WERI-Rb-1 (cell line): ENCODE measurements around the gene CDH7.

Source experiments
- DNase-seq: peaks from one replicate; pipeline ENCODE4 v3.0.0-alpha.2; 2020
- H3K27ac ChIP-seq: fragments of 250-450 bp; sonication (Bioruptor Pico); 2 replicates; pipeline ENCODE4 v1.5.1; 2020; ENCODE audit warnings: mild to moderate bottlenecking, moderate library complexity
- H3K27me3 ChIP-seq: fragments of 250-450 bp; sonication (Bioruptor Pico); 2 replicates; pipeline ENCODE4 v1.5.1; 2021; ENCODE audit warnings: mild to moderate bottlenecking, low read depth, moderate library complexity; ENCODE audit not compliant: insufficient read depth, severe bottlenecking
- H3K36me3 ChIP-seq: fragments of 250-450 bp; sonication (Bioruptor Pico); 2 replicates; pipeline ENCODE4 v1.5.1; 2020; ENCODE audit warnings: mild to moderate bottlenecking, moderate library complexity
- H3K4me3 ChIP-seq: 2 replicates; pipeline ENCODE4 v1.5.1; 2011; ENCODE audit warnings: low read depth, mild to moderate bottlenecking, control low read depth, low read length
- H3K9me3 ChIP-seq: fragments of 250-450 bp; sonication (Bioruptor Pico); 2 replicates; pipeline ENCODE4 v1.5.1; 2021; ENCODE audit warnings: mild to moderate bottlenecking, moderate library complexity; ENCODE audit not compliant: severe bottlenecking
- CTCF ChIP-seq: IDR thresholded peaks from 2 replicates; pipeline ENCODE4 v1.5.1; 2011; ENCODE audit warnings: low read depth, mild to moderate bottlenecking, control low read depth, inconsistent platforms, low read length

Gene CDH7

GRCh38 chr18:65876310-65876709, 125.5 kb downstream of the CDH7 start:
- H3K9me3 ChIP-seq: no peaks in the 10 kb centered on the region
- no peaks in the 10 kb centered on the region for H3K27me3 ChIP-seq
- H3K4me3 ChIP-seq: no peak overlapping the region
- no peak for DNase-seq
- TF ChIP-seq CTCF: no peak
- H3K27ac ChIP-seq: no peak overlapping the region
- H3K36me3 ChIP-seq: no peaks in the 10 kb centered on the region

- H3K27me3 ChIP-seq: no peaks in the 10 kb centered on the region
- H3K27ac ChIP-seq: no peak overlapping the region
- no peaks in the 10 kb centered on the region for H3K36me3 ChIP-seq
- no peak for DNase-seq
- no peak for TF ChIP-seq CTCF
- no peaks in the 10 kb centered on the region for H3K9me3 ChIP-seq
- H3K4me3 ChIP-seq: no peak overlapping the region
Measured at GRCh38 chr18:65897292-65897691, 146.5 kb downstream of the CDH7 start.

GRCh38 chr18:65901522-65901921, 150.7 kb downstream of the CDH7 start:
- Histone ChIP-seq H3K4me3 (no peak overlapping the region), H3K36me3 (no peaks in the 10 kb centered on the region), H3K27me3 (no peaks in the 10 kb centered on the region), H3K9me3 (no peaks in the 10 kb centered on the region), H3K27ac (no peak overlapping the region)
- TF ChIP-seq CTCF: no peak
- DNase-seq: no peak

- H3K4me3 ChIP-seq: no peak overlapping the region
- TF ChIP-seq CTCF: no peak
- H3K9me3 ChIP-seq: no peaks in the 10 kb centered on the region
- DNase-seq: no peak
- no peaks in the 10 kb centered on the region for H3K27me3 ChIP-seq
- no peak overlapping the region for H3K27ac ChIP-seq
- no peaks in the 10 kb centered on the region for H3K36me3 ChIP-seq
Measured at GRCh38 chr18:65906621-65907034, 155.8 kb downstream of the CDH7 start.

GRCh38 chr18:65907281-65907680, 156.5 kb downstream of the CDH7 start:
- no peaks in the 10 kb centered on the region for H3K27me3 ChIP-seq
- no peak overlapping the region for H3K4me3 ChIP-seq

More at GRCh38 chr18:65907281-65907680, 156.5 kb downstream of the CDH7 start:
- no peak overlapping the region for H3K27ac ChIP-seq
- H3K36me3 ChIP-seq: no peaks in the 10 kb centered on the region
- TF ChIP-seq CTCF: no peak
- DNase-seq: no peak
- no peaks in the 10 kb centered on the region for H3K9me3 ChIP-seq
